ENCODE measurements around the gene EPB41L1.
"Not testable (repeated sequence)": the region's sequence is repeated elsewhere in the genome, so short reads cannot be mapped to it uniquely, and the experiment has no call there.

GRCh38 chr20:36137313-36137712 is 17.2 kb upstream of the EPB41L1 start:
- TF ChIP-seq CTCF (IDR thresholded peaks at IDR 0.05 in 8 of 11, conservative IDR thresholded peaks at IDR 0.05 in 3 of 11); POLR2AphosphoS5 (IDR thresholded peaks at IDR 0.05); POLR2A (IDR thresholded peaks at IDR 0.05): not testable (repeated sequence)

Data from spleen (tissue), 7 donors.